GM12878 (cell line): ENCODE measurements around the gene FAM76B. TPM values are rescaled to one million over a fixed set of nuclear protein-coding genes. Genes with fewer than 3 reads are reported as not detected.

Experiments
- ATF3 ChIP-seq: IDR thresholded peaks from 2 replicates; pipeline ENCODE4 v1.6.1; 2011; ENCODE audit warnings: low read depth, mild to moderate bottlenecking, low read length, moderate library complexity, borderline replicate concordance; ENCODE audit errors: extremely low read depth
- CEBPZ ChIP-seq: fragments of 150-350 bp; IDR thresholded peaks from 2 replicates; pipeline ENCODE4 v1.6.1; 2016; ENCODE audit warnings: low read depth, low read length
- EZH2 ChIP-seq: IDR thresholded peaks from 2 replicates; pipeline ENCODE4 v1.6.1; 2012; ENCODE audit warnings: low read depth, mild to moderate bottlenecking, control low read depth, inconsistent platforms, low read length, borderline replicate concordance; ENCODE audit not compliant: control insufficient read depth
- IRF4 ChIP-seq: IDR thresholded peaks from 2 replicates; pipeline ENCODE4 v1.6.1; 2011; ENCODE audit warnings: low read depth, low read length
- MLLT1 ChIP-seq: fragments of 450-650 bp; IDR thresholded peaks from 2 replicates; pipeline ENCODE4 v1.6.1; 2016; ENCODE audit warnings: mild to moderate bottlenecking
- NFYB ChIP-seq: IDR thresholded peaks from 2 replicates; pipeline ENCODE4 v1.6.1; 2011; ENCODE audit warnings: low read depth, mild to moderate bottlenecking, low read length, improper control_type of control experiment, moderate library complexity; ENCODE audit not compliant: insufficient read depth
- NR2F1 ChIP-seq: fragments of 450-650 bp; conservative IDR thresholded peaks from 2 replicates; pipeline ENCODE4 v1.6.1; 2017; ENCODE audit warnings: mild to moderate bottlenecking
- SREBF1 ChIP-seq: IDR thresholded peaks from 2 replicates; pipeline ENCODE4 v1.6.1; 2012; ENCODE audit warnings: mild to moderate bottlenecking, low read length
- SREBF2 ChIP-seq: IDR thresholded peaks from 2 replicates; pipeline ENCODE4 v1.6.1; 2012; ENCODE audit warnings: mild to moderate bottlenecking, low read length
- ZBTB33 ChIP-seq: fragments of 450-650 bp; IDR thresholded peaks from 2 replicates; pipeline ENCODE4 v1.6.1; 2017; ENCODE audit warnings: mild to moderate bottlenecking
- ZBTB4 ChIP-seq: fragments of 450-650 bp; formaldehyde crosslinking; IDR thresholded peaks from 2 replicates; pipeline ENCODE4 v1.4.0; 2022; ENCODE audit warnings: mild to moderate bottlenecking, moderate library complexity
- ZNF592 ChIP-seq: fragments of 450-650 bp; IDR thresholded peaks from 2 replicates; pipeline ENCODE4 v1.6.1; 2017; ENCODE audit warnings: mild to moderate bottlenecking, moderate library complexity
- ZZZ3 ChIP-seq: IDR thresholded peaks from 2 replicates; pipeline ENCODE4 v1.6.1; 2011; ENCODE audit warnings: low read depth; ENCODE audit not compliant: control insufficient read depth, insufficient read length
- polyA plus RNA-seq, 11 experiments: library from polyadenylated mRNA; depleted of rRNA in 4 of 11; unstranded in 6 of 11; stranded (reverse) in 5 of 11; fragments of >200 nt; fragmentation: Nextera tagmentation in 4 of 11; fragmentation: Illumina TruSeq in 1 of 11; extraction: Ambion mirVana in 4 of 11; extraction: Trizol in 1 of 11; gene quantifications; 1 replicate in 1 of 11; 2 replicates in 10 of 11; pipeline versions ENCODE4 v1.2.1 to v1.2.3, GENCODE V29; 2011 to 2016; ENCODE audit warnings: inconsistent platforms in 2 of 11, missing spikeins in 2 of 11, low read depth in 1 of 11
- total RNA-seq, 4 experiments: library from RNA; depleted of rRNA in 3 of 4; stranded (reverse); fragments of >200 nt in 3 of 4; fragmentation: Illumina TruSeq in 1 of 4; extraction: Trizol in 1 of 4; gene quantifications; 2 replicates each; pipeline versions ENCODE4 v1.2.1 to v1.2.3, GENCODE V29; 2013 to 2021

Gene FAM76B
- total and polyA plus RNA-seq, 10 of the 15 experiments (the other 5 are each of a cell fraction or from before 2014, with no cell fraction given), result 13.5 to 56.8 (median 28.4) TPM

- TF ChIP-seq ZNF592, result no peak
- TF ChIP-seq SREBF2, result no peak; the same call in 1 of the 2 replicates
- TF ChIP-seq ZZZ3, result no peak
- no peak for TF ChIP-seq ATF3
- no peak for TF ChIP-seq EZH2
- TF ChIP-seq MLLT1, result 0 out of 2 replicates have a peak, but pooled peaks have one; percentile 32
- TF ChIP-seq ZBTB33, result no peak
- no peak; the same call in 1 of the 2 replicates for TF ChIP-seq NFYB
- peak; percentile 77 for TF ChIP-seq NR2F1
- TF ChIP-seq ZBTB4 (CRISPR knock-in tag), result no peak
- TF ChIP-seq IRF4, result no peak
- peak; percentile 42; the same call in 1 of the 2 replicates for TF ChIP-seq SREBF1
- no peak for TF ChIP-seq CEBPZ
Measured at GRCh38 chr11:95790123-95790932, 746 bp upstream of the FAM76B start, which contains the start of gene CEP57 (continued).
